ENCODE measurements around the gene FLOT1.
A peak's percentile ranks its signal among the peaks of the same experiment; 100 is the strongest.
"Not testable (repeated sequence)": the region's sequence is repeated elsewhere in the genome, so short reads cannot be mapped to it uniquely, and the experiment has no call there.

The FLOT1 gene

DNA sequence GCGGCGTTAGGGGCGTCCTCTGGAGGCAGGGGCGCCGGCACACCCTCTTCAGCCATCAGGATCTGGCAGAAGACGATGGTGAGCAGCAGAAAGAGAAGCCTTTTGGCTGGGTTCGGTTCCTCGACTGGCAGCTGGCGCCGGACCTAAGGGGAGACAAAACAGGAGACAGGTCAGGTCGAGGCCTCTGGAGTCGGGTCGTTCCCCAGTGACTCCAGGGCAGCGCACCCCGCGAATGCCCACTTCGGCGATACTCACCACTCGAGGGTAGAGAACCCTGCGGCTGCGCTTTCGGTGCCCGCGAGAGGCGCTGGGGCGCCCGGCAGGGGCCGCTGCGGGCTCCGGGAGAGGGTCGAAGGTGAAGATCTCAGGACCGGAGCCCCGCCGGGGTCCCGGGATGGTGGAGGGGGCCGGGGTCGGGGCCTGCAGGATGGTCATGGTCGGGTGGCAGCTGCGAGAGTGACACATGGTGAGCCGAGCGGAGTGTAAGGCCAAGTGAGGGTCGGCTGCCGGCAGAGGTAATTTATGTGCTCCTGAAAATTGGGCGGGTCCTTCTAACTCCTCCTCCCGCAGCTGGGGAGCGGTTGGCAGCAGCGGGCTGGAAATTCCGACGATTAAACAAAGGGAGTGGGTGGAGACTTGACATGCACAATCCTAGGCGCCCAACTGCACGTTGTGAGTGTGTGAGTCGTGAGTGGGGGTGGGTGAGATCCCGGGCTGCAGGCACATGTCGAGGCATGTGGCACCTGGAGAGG is 1.7 kb upstream of the FLOT1 start, which contains the start of gene IER3:
Gene IER3, minus strand, starts transcription at position 494 of the 752 bp plus-strand sequence. Its CDS starts 29 bp downstream, at position 465.
- DNase-seq = peak; percentile 40

DNA sequence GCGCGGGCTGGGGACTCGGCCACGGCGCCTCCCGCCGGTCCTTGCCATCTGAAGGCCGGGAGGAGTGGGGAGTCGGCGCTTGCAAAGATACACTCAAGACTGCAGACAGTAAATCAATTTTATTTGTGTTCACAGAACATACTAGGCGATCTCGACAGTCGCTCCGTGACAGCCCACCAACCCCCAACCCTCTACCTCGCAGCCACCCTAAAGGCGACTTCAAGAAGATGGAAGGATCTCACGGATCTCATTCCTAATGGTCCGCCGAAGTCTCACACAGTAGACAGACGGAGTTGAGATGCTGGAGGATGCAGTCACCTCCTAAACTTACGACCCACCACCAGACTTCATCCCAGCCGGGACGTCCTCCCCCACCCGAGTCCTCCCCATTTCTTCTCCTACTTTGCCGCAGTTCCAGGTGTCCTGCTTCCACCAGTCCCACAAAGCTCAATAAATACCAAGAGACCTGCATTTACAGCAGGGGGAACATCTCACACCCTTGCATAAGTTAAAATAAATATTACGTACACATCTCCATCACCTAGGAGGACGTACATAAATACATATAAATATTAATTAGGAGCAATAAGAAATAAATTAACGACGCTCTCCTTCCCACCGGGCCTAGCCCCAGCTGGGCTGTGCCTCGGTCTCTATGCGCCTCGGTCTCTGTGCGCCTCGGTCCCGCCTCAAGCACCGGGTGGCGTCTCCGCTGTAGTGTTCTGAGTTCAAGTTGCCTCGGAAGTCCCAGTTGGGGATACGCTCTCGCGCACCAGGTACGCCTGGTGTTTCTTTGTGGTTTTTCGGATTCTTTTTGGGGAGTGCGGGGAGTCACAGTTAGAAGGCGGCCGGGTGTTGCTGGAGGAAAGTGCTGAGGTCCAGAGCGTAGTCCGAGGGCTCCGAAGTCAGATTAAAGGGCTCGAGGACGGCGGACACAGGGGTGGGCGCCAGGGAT is 889 bp upstream of the FLOT1 start:
- no peak for DNase-seq

DNA sequence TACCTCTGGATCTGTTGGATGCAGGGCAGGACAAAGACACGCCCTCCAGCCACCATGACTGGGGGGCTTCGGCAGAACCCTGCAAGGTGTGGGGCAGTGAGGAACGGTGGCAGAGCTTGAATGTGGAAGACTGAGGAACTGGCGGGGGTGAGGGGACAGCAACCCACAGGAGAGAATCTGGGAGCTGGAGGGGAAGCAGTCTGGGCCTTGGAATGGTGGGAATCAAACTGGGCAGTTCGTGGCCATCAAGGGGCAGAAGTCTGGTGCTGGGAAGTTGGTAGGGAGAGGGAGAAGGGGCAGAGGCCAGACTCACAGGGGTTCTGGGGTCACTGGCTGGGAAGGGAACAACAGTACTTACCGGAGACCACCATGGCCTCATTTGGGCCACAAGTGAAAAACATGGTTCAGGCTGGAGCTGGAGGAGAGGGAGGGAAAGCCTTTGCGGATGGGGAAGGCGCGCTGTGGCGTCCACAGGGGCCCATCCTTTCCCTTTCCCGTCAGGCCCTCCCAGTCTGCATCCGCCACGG is 635 bp downstream of the FLOT1 start:
- DNase-seq = no peak

DNA sequence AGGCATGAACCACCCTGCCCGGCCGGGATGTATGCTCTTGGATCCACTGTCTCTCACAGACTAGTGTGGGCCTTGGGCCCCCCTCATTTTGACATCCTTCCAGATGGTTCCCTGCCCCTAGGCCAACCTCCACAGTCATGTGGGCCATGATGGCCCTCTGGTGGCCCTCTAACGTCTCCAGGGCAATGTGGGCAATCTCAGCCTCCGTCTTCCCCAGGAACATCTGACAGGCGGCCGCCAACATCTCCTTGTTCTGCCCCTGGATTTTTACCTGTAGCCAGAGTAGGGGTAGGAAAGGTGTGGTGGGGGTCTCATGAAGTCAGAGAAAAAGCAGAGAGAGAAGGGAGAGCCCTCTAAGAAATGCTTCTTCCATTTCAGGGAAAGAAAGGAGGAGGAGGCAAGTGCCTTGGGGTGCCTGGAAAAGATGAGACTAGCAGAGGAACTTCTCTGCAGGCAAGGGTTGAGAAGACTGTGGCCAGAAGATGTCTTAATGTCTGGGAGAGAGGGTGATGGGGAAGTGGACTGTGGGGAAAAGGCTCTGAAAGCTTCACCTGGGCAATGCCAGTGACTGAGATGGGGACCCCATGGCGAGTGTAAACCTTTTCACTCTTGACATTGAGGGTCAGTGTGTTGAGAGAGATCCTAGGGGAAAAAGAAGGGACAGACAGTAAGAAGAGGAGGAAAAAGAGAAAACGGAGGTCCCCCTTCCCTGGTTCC is 1.3 kb downstream of the FLOT1 start:
- no peak for DNase-seq

DNA sequence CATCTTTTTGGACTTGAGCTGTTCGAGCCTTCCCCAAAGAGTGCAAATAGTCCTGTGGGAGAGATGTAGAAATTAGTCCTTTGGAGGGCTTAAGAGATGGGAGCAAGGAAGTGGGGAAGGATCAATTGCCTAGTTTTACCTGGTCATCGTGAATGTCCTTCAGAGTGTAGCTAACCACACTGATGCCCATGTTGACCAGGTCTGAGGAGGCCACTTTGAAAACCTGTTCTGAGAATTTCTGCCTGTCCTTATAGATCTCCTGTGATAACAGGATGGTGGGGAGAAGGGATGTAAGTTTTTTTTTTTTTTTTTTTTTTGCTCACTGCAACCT is 2.0 kb downstream of the FLOT1 start:
- DNase-seq = no peak

DNA sequence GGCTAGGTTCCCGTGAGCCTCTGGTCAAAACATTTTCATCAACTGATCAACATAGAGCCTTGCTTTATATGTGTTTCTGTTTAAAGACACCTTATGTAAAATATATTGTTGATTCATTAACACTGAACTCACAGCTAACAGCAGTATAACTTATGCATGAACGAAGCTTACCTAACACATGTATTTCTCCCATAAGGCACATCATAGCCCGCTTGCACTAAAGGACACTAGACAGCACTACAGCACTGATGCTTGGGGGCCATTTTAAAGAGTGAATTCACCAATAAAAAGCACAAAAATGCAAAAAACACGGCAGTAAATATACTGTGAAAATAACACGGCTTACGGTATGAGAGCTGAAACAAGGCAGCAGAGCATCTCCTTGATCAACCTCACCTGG is 4.0 kb downstream of the FLOT1 start:
- no peak for DNase-seq

DNA sequence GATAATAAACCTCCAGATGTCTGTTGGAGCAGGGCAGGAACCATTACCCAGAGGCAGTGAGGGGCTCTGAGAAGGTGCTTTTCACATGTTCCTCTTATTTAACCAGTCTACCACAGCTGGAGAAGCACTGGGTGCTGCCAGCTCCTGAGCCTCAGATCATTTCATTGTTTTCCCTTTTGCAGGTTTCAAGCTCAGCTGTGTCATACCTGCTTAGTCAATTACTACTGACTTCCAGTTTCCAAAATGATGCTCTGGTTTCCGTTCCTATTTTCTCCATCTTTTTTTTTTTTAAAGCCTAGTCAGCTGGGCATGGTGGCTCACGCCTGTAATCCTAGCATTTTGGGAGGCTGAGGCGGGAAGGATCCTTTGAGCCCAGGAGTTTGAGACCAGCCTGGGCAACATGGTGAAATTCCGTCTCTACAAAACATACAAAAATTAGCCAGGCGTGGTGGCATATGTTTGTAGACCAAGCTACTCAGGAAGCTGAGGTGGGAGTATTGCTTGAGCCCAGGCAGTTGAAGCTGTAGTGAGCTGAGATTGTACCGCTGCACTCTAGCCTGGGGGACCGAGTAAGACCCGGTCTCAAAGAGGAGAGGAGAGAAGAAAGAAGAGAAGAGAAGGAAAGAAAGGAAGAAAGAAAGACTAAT is 6.7 kb downstream of the FLOT1 start:
- no peak for DNase-seq

DNA sequence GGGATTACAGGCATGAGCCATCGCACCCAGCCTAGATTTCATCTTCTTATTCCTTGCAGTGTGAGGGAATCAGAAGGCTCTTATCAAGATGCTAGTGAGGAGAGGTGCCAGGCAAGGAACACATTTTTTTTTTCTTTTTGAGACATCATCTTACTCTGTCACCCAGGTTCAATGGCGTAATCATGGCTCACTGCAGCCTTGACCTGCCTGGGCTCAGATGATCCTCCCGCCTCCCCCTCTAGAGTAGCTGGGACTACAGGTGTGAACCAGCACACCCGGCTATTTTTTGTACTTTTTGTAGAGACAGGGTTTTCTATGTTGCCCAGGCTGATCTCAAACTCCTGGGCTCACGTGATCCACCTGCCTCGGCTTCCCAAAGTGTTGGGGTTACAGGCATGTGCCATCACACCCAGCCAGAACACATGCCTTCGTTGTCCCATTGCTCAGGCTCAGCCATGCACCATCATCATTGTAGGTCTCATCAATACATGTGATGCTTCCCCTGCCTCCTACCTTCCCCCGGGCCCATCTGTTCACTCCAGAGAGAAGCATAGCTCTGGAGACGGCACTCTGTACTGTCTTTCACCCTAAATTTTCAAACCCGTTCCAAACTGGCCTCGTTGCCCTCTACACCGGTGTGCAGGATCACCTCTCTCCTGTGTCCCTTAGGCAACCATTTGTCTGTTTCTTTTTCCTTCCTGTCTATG is 10.1 kb downstream of the FLOT1 start:
- DNase-seq = no peak

DNA sequence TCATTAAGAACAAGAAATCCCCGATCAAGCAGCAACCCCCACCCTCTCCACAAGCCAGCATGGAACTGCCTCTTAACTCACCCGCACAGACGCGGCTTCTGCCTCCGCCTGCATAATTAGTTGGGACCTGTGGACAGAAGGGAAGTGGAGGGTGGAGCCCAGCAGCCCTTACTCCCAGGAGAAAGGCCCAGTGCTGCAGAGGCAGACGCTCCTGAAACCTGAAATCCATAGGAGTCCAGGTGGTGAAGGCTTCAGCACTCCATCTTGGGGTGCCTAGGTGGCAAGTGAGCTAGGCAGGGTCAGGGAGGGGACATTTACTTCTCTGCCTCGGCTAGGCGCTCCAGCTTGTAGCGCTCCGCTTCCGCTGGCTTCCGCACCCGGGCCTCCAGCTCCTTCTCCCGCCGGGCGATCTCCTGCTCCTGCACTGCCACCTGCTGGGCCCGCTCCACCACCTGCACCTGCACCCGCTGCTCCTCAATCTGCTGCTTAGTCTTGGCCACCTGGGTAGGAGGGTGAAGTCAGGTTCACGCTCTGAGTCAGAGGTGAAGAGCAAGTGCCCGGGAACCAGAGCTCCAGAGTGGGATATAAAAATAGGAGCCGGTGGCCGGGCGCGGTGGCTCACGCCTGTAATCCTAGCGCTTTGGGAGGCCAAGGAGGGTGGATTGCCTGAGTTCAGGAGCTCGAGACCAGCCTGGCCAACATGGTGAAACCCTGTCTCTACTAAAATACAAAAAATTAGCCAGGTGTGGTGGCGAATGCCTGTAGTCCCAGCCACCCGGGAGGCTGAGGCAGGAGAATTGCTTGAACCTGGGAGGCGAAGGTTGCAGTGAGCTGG is 11.7 kb downstream of the FLOT1 start:
- DNase-seq = peak; percentile 15

DNA sequence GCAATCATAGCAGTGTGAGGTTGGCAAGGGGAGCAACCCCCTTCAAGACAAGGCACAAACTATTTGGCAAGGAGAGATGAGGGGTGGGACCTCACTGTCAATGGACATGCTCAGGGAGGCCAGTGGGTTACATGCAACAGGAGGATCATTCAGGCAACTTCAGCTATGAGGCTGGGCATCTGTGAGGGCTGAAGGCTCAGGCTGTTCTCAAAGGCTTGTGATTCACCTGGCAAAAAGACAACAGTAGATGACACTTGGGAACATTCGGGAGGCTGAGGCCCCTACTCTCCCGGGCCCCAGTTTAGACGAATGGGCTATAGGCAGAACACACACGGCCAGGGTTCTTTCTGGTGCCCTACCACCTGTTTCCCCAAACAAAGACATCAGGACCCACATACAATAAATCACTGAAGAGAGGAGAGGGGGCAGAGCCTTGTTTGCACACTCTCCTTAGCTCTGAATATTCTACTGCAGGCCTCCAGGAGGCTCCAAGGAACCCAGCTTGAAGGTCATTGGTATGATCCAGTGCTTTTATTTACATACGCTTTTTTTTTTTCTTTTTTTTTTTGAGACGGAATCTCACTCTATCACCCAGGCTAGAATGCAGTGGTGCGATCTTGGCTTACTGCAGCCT is 14.4 kb downstream of the FLOT1 start:
- no peak for DNase-seq

DNA sequence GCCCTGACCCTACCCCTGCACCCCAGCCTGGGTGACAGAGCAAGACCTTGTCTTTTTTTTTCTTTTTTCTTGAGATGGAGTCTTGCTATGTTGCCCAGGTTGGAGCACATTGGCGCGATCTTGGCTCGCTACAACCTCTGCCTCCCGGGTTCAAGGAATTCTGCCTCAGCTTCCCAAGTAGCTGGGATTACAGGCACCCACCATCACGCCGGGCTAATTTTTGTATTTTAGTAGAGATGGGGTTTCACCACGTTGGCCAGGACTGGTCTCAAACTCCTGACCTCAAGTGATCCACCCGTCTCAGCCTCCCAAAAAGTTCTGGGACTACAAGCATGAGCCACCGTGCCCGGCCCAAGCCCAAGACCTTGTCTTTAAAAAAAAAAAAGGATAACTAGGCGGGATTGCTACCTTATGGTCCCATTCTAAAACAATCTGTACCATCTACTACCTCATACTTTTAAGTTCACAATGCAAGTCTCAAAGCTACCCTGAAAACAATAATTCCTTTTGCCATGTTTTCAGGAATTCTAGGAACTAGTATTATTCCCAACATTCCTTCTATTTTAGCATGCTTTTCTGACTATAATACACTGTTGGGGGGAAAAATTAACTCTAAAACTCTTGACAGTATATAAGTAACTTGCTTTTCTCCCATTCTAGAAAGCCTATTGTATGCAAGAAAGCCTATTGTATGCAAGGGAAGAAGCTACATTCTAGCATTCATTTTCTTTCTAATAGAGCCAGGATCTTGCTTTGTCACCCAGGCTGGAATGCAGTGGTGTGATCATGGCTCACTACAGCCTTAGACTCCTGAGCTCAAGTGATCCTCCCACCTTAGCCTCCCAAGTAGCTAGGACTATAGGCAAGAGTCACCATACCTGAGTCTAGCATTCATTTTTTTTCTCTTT is 15.7 kb downstream of the FLOT1 start:
- DNase-seq = no peak

DNA sequence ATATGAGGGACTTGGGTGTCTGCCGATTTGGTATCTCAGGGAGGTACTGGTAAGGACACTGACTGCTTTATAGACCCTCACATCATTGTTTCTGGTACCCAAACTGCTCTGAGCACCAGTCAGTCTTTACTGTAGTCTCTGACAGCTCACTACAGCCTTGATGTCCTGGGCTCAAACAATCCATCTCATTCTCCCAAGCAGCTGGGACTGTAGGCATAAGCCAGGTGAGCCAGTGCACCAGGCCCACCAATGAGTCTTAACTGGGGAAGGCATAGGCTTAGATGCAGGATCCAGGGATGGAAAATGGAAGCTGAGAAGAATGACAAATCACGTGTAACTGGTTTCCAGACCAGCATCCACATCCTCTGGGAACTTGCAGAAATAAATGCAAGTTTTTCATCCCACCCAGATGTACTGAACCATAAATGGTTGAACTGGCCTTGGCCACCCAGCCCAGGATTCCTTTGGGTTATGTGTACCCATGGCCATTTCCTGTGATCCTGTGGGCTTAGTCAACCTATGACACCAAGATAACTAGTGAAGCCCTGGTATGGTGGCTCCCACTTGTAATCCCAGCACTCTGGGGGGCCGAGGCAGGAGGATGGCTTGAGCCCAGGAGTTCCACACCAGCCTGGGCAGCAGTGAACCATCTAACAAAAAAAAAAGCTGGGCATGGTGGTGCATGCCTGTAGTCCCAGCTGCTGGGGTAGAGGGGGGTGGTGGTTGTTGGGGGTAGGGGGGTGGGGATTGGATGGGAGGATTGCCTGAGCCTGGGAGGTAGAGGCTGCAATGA is 16.6 kb downstream of the FLOT1 start:
- no peak for DNase-seq

DNA sequence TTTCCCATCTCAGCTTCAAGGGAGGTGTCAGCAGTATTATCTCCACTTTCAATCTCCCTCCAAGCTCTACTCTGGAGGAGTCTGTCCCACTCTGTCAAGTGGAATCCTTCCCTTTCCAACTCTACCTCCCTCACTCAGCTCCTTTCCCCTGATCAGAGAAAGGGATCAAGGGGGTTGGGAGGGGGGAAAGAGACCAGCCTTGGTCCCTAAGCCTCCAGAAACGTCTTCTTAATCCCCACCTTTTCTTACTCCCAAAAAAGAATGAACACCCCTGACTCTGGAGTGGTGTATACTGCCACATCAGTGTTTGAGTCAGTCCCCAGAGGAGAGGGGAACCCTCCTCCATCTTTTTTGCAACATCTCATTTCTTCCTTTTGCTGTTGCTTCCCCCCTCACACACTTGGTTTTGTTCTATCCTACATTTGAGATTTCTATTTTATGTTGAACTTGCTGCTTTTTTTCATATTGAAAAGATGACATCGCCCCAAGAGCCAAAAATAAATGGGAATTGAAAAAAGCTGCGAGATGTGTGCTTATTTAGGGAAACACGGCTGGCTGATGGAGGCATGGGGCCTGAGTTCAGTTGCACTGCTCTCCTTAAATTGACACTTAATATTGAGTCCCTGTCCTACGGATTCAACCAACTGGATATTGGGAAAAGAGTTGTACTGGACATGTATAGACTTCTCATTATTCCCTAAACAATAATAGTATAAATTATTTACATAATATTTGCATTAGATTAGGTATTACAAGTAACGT is 17.4 kb downstream of the FLOT1 start:
- DNase-seq = no peak

DNA sequence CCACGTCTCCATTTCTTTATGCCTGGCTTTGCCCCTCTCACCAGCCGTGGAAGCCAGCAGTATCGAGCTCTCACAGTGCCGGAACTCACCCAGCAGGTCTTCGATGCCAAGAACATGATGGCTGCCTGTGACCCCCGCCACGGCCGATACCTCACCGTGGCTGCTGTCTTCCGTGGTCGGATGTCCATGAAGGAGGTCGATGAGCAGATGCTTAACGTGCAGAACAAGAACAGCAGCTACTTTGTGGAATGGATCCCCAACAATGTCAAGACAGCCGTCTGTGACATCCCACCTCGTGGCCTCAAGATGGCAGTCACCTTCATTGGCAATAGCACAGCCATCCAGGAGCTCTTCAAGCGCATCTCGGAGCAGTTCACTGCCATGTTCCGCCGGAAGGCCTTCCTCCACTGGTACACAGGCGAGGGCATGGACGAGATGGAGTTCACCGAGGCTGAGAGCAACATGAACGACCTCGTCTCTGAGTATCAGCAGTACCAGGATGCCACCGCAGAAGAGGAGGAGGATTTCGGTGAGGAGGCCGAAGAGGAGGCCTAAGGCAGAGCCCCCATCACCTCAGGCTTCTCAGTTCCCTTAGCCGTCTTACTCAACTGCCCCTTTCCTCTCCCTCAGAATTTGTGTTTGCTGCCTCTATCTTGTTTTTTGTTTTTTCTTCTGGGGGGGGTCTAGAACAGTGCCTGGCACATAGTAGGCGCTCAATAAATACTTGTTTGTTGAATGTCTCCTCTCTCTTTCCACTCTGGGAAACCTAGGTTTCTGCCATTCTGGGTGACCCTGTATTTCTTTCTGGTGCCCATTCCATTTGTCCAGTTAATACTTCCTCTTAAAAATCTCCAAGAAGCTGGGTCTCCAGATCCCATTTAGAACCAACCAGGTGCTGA is 18.4 kb downstream of the FLOT1 start:
- DNase-seq = not testable (repeated sequence)

DNA sequence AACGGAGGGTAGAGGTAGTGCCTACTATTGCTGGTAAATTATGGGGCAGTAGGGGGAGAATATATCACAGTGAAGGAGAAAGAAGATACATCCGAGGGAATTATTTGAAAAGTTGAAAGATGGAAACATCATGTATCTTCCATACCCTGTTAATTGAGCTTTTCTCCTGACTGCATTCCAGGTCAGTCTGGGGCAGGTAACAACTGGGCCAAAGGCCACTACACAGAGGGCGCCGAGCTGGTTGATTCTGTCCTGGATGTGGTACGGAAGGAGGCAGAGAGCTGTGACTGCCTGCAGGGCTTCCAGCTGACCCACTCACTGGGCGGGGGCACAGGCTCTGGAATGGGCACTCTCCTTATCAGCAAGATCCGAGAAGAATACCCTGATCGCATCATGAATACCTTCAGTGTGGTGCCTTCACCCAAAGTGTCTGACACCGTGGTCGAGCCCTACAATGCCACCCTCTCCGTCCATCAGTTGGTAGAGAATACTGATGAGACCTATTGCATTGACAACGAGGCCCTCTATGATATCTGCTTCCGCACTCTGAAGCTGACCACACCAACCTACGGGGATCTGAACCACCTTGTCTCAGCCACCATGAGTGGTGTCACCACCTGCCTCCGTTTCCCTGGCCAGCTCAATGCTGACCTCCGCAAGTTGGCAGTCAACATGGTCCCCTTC is 19.2 kb downstream of the FLOT1 start:
- DNase-seq = not testable (repeated sequence)
